Mesenchymal stem cell (in vitro differentiated cells and primary cell): ENCODE results near the gene RIC1.

Experiments
- DNase-seq: peaks from one replicate; pipeline ENCODE4 v3.0.0-alpha.2; 2013
- H2AFZ ChIP-seq: one replicate; pipeline ENCODE4 v1.6.1; 2013; ENCODE audit warnings: low read depth, mild to moderate bottlenecking, control low read depth, inconsistent platforms, low read length, moderate library complexity
- H2AK5ac ChIP-seq: 2 replicates; pipeline ENCODE4 v1.6.1; 2013; ENCODE audit warnings: low read length, moderate library complexity, mild to moderate bottlenecking, inconsistent platforms; ENCODE audit not compliant: severe bottlenecking
- H2BK120ac ChIP-seq: one replicate; pipeline ENCODE4 v1.6.1; 2013; ENCODE audit warnings: low read depth, mild to moderate bottlenecking, inconsistent platforms, low read length, moderate library complexity
- H2BK12ac ChIP-seq, 2 experiments: one replicate each; pipeline ENCODE4 v1.6.1; 2013; ENCODE audit warnings: inconsistent platforms in 2 of 2, low read length in 2 of 2, mild to moderate bottlenecking in 2 of 2, moderate library complexity in 2 of 2, control low read depth in 1 of 2
- H2BK15ac ChIP-seq: one replicate; pipeline ENCODE4 v1.6.1; 2013; ENCODE audit warnings: mild to moderate bottlenecking, low read depth, inconsistent platforms; ENCODE audit not compliant: poor library complexity, severe bottlenecking
- H2BK5ac ChIP-seq: 2 replicates; pipeline ENCODE4 v1.6.1; 2013; ENCODE audit warnings: low read depth, mild to moderate bottlenecking, low read length, control low read depth, inconsistent platforms; ENCODE audit not compliant: poor library complexity, severe bottlenecking
- H3K14ac ChIP-seq, 2 experiments: one replicate each; pipeline ENCODE4 v1.6.1; 2013; ENCODE audit warnings: inconsistent platforms in 2 of 2, low read length in 2 of 2, control low read depth in 1 of 2, mild to moderate bottlenecking in 1 of 2, moderate library complexity in 1 of 2
- H3K18ac ChIP-seq, 2 experiments: one replicate each; pipeline ENCODE4 v1.6.1; 2013; ENCODE audit warnings: inconsistent platforms in 2 of 2, low read length in 2 of 2, control low read depth in 1 of 2, low read depth in 1 of 2, mild to moderate bottlenecking in 1 of 2
- H3K23ac ChIP-seq, 2 experiments: one replicate each; pipeline ENCODE4 v1.6.1; 2013; ENCODE audit warnings: inconsistent platforms in 2 of 2, low read length in 2 of 2, mild to moderate bottlenecking in 2 of 2, moderate library complexity in 2 of 2, control low read depth in 1 of 2
- H3K27ac ChIP-seq: 2 replicates; pipeline ENCODE4 v1.5.1; 2013; ENCODE audit warnings: mild to moderate bottlenecking, moderate library complexity, low read length, control low read depth, inconsistent platforms; ENCODE audit not compliant: poor library complexity, severe bottlenecking
- H3K27me3 ChIP-seq, 2 experiments: 2 replicates each; pipeline versions ENCODE4 v1.6.1 to v1.7.0; 2013; ENCODE audit warnings: low read length in 2 of 2, mild to moderate bottlenecking in 2 of 2, moderate library complexity in 2 of 2, control low read depth in 1 of 2, inconsistent platforms in 1 of 2; ENCODE audit not compliant: control insufficient read depth in 1 of 2, insufficient read depth in 1 of 2
- H3K36me3 ChIP-seq, 2 experiments: 2 replicates each; pipeline versions ENCODE4 v1.6.1 to v1.7.0; 2013; ENCODE audit warnings: low read length in 2 of 2, control low read depth in 1 of 2, inconsistent platforms in 1 of 2, low read depth in 1 of 2, mild to moderate bottlenecking in 1 of 2; ENCODE audit not compliant: insufficient read depth in 2 of 2, control insufficient read depth in 1 of 2
- H3K4ac ChIP-seq, 2 experiments: one replicate each; pipeline ENCODE4 v1.6.1; 2013; ENCODE audit warnings: inconsistent platforms in 2 of 2, low read length in 2 of 2, mild to moderate bottlenecking in 2 of 2, moderate library complexity in 2 of 2, control low read depth in 1 of 2, low read depth in 1 of 2
- H3K4me1 ChIP-seq: 2 replicates; pipeline ENCODE4 v1.6.1; 2013; ENCODE audit warnings: low read depth, low read length, control low read depth; ENCODE audit not compliant: control insufficient read depth, insufficient read depth
- H3K4me2 ChIP-seq: 2 replicates; pipeline ENCODE4 v1.6.1; 2013; ENCODE audit warnings: low read length, mild to moderate bottlenecking, inconsistent platforms; ENCODE audit not compliant: poor library complexity, severe bottlenecking
- H3K4me3 ChIP-seq, 2 experiments: 2 replicates each; pipeline versions ENCODE4 v1.5.1 to v1.7.0; 2013; ENCODE audit warnings: low read length in 2 of 2, mild to moderate bottlenecking in 2 of 2, control low read depth in 1 of 2, low read depth in 1 of 2; ENCODE audit not compliant: insufficient read depth in 1 of 2
- H3K79me1 ChIP-seq: replicated peaks from 2 replicates; pipeline ENCODE4 v1.6.1; 2013; ENCODE audit warnings: mild to moderate bottlenecking, control low read depth, low read length, inconsistent platforms; ENCODE audit not compliant: poor library complexity, severe bottlenecking
- H3K9ac ChIP-seq: 2 replicates; pipeline ENCODE4 v1.7.0; 2013; ENCODE audit warnings: mild to moderate bottlenecking, low read length, moderate library complexity
- H3K9me3 ChIP-seq: 2 replicates; pipeline ENCODE4 v1.7.0; 2013; ENCODE audit warnings: mild to moderate bottlenecking, low read length; ENCODE audit not compliant: control insufficient read depth
- H4K8ac ChIP-seq: one replicate; pipeline ENCODE4 v1.6.1; 2013; ENCODE audit warnings: inconsistent platforms, mild to moderate bottlenecking, low read length, moderate library complexity
- H4K91ac ChIP-seq: one replicate; pipeline ENCODE4 v1.6.1; 2013; ENCODE audit warnings: mild to moderate bottlenecking, low read length, inconsistent platforms
- WGBS: methylation state at CpG from one replicate; pipeline ENCODE4 v1.1.7; 2013; ENCODE audit warnings: mixed read lengths; 5-methylcytosine and 5-hydroxymethylcytosine counted together

The RIC1 gene

DNA sequence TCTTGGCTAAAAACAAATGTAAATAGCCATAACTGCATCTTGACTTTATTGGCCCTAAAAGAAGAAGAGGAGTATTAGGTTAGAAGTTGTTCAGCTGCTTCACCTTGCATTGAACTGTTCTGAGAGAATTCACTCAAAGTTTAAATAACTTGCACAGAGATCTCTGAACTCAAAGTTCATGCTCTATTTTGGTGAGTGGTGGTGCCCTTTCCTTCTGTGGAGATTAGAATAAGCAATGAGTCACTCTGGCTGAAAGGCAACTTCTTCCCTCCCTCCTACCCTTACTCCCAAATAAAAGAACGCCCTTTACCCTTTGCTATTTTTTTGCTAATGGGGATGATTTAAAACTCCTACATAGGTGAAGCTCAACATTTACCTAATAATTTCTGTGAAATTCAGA, 155.1 kb downstream of the RIC1 start:
- H3K23ac ChIP-seq = no peak overlapping the region
- peaks cover 13% of the 10 kb centered on the region for H3K9me3 ChIP-seq
- no peaks in the 10 kb centered on the region for H3K27me3 ChIP-seq
- no peak overlapping the region for H2AFZ ChIP-seq
- H2BK15ac ChIP-seq = no peak overlapping the region
- peak; percentile 54 for DNase-seq
- H2AK5ac ChIP-seq = no peak overlapping the region
- no peak overlapping the region for H2BK120ac ChIP-seq
- no CpG with 5 or more reads among the region's 1 CpG for WGBS
- no peak overlapping the region for H3K4ac ChIP-seq
- no peak overlapping the region for H4K91ac ChIP-seq
- no peak overlapping the region for H3K27ac ChIP-seq
- H3K36me3 ChIP-seq = peaks cover 19 to 50% of the 10 kb centered on the region in 2 experiments
- H3K18ac ChIP-seq = no peak overlapping the region
- H2BK12ac ChIP-seq = no peak overlapping the region
- H4K8ac ChIP-seq = no peak overlapping the region
- no peak overlapping the region for H2BK5ac ChIP-seq
- H3K79me1 ChIP-seq = peaks cover 20% of the 10 kb centered on the region
- no peaks in the 10 kb centered on the region for H3K4me1 ChIP-seq
- no peak overlapping the region for H3K14ac ChIP-seq
- H3K9ac ChIP-seq = no peak overlapping the region
- H3K4me3 ChIP-seq = no peak overlapping the region
- no peak overlapping the region for H3K4me2 ChIP-seq

DNA sequence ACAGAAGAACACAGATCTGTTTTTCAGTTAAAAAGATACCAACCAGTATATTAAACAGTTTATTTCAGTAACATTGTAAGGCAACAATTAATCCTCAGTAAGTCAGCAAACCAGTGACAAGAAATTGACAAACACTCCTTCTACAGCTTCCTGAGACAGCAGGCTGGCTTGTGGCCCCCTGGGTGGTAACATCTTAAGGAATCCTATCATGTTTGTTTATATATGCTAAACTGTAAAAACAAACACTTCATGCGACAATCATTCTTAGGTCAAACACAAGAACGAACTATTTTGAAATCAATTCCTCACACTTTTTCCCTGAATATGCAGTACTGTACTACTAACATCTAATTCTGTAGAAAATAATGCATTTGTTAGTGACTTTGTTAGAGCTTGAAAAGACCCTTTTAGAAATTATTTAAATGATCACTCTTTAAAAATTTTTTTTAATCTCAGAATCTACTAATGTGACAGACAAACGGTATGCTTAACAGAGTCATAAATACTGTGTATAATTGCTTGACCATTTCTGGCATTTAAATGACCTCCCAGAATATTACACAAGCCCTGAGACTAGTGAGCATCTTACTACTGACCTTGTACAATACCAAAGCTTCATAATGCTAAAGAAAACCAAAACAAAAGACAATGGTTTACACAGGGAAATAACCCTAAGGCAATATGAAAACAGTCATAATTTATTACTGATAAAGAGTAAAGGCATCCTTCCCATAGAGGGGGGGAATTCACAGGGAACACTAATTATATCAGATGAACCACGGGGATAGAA, 155.8 kb downstream of the RIC1 start:
- Histone ChIP-seq H2BK15ac (no peak overlapping the region), H3K9me3 (peaks cover 10% of the 10 kb centered on the region), H3K4ac (no peak overlapping the region), H3K27me3 (no peaks in the 10 kb centered on the region), H3K4me2 (no peak overlapping the region), H2BK12ac (no peak overlapping the region), H3K9ac (no peak overlapping the region), H2BK120ac (no peak overlapping the region), H3K18ac (no peak overlapping the region), H3K23ac (no peak overlapping the region), H2AK5ac (no peak overlapping the region), H2BK5ac (no peak overlapping the region), H3K79me1 (peaks cover 16% of the 10 kb centered on the region), H3K4me3 (no peak overlapping the region), H4K91ac (no peak overlapping the region), H3K14ac (no peak overlapping the region), H3K36me3 (peaks cover 16 to 43% of the 10 kb centered on the region in 2 experiments), H2AFZ (no peak overlapping the region), H3K4me1 (no peaks in the 10 kb centered on the region), H4K8ac (no peak overlapping the region), H3K27ac (no peak overlapping the region)
- 70% methylated on average over 1 of the region's 4 CpGs for WGBS
- peak; percentile 80 for DNase-seq

DNA sequence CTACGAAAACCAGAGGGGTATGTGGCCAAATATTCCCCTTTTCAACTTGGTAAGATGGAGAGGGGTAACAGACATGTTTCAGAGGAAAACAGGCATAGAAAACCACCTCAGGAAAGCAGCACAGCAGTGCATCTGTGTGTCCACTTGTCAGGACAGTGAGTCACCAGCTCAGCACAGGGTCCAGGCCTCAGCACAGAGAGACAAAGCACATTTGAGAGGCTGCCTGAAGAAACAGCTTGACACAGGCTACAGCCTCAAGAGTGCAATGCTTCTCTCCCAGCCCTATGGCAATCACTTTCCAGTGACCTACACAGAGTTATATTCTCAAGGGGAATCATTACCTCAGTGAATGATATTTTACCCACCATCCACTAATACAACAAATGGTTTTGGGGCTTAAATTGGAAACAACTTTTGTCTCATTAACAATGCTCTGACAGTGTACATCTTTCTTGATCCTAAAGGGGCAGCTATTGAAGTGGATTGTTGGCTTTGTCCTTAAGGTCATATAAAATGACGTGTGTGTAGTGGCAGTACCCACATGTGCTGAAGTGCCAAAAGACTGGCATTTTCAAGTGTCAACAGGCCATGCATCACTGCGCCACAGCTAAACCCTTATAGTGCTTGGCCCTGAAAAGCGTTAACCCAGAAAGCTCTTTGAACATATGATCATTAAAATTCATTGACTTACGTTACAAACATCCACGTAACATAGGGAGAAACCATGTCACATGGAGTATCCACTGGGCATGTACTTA, 157.6 kb downstream of the RIC1 start:
- H3K27me3 ChIP-seq = no peaks in the 10 kb centered on the region
- H4K91ac ChIP-seq = no peak overlapping the region
- no peak overlapping the region for H2AFZ ChIP-seq
- H2BK5ac ChIP-seq = no peak overlapping the region
- peak overlapping the region; percentile 37 for H4K8ac ChIP-seq
- H3K4me3 ChIP-seq = no peak overlapping the region
- no peak overlapping the region for H3K4ac ChIP-seq
- H3K79me1 ChIP-seq = peaks cover 9% of the 10 kb centered on the region
- DNase-seq = peak; percentile 75
- no peak overlapping the region for H2AK5ac ChIP-seq
- H3K9me3 ChIP-seq = no peaks in the 10 kb centered on the region
- no peaks in the 10 kb centered on the region for H3K4me1 ChIP-seq
- H3K4me2 ChIP-seq = no peak overlapping the region
- H2BK12ac ChIP-seq = no peak overlapping the region
- no peak overlapping the region for H3K27ac ChIP-seq
- H3K18ac ChIP-seq = no peak overlapping the region
- H3K14ac ChIP-seq = no peak overlapping the region
- no peak overlapping the region for H3K9ac ChIP-seq
- WGBS = 95% methylated on average over 6 of the region's 6 CpGs
- H2BK120ac ChIP-seq = no peak overlapping the region
- H2BK15ac ChIP-seq = no peak overlapping the region
- H3K36me3 ChIP-seq = peaks cover 10 to 29% of the 10 kb centered on the region in 2 experiments
- H3K23ac ChIP-seq = no peak overlapping the region

DNA sequence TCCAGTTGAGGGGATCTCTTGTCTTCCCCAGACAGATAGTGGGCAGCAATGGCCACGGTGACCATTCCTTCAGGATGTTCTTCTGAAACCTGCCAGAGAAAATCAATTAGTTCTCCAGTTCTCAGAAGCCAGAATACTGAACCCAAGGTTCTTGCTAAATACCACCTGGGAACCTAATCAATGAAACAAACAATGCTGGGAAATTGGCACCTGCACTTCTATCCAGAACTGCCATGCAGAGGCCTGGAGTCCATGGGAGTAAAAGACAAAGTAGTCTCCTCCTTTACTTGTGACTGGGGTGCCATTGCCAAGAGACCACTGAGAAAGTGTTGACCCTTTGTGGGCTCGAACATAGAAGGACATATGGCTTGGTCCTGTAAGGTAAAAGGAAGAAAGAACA, 158.3 kb downstream of the RIC1 start:
- no peaks in the 10 kb centered on the region for H3K27me3 ChIP-seq
- 96% methylated on average over 1 of the region's 2 CpGs for WGBS
- no peak overlapping the region for H3K4me2 ChIP-seq
- no peak overlapping the region for H3K23ac ChIP-seq
- H3K18ac ChIP-seq = no peak overlapping the region
- no peak overlapping the region for H4K91ac ChIP-seq
- no peak overlapping the region for H2AK5ac ChIP-seq
- H2BK5ac ChIP-seq = no peak overlapping the region
- no peak overlapping the region for H2BK15ac ChIP-seq
- DNase-seq = no peak
- H3K4ac ChIP-seq = no peak overlapping the region
- H3K79me1 ChIP-seq = peaks cover 11% of the 10 kb centered on the region
- no peak overlapping the region for H2BK120ac ChIP-seq
- no peak overlapping the region for H3K9ac ChIP-seq
- no peaks in the 10 kb centered on the region for H3K9me3 ChIP-seq
- no peak overlapping the region for H3K14ac ChIP-seq
- H2AFZ ChIP-seq = no peak overlapping the region
- H3K36me3 ChIP-seq = peaks cover 10 to 28% of the 10 kb centered on the region in 2 experiments
- no peak overlapping the region for H3K4me3 ChIP-seq
- no peaks in the 10 kb centered on the region for H3K4me1 ChIP-seq
- H4K8ac ChIP-seq = no peak overlapping the region
- H2BK12ac ChIP-seq = no peak overlapping the region
- H3K27ac ChIP-seq = no peak overlapping the region
